GM18502 (cell line): ENCODE results near the gene MRPL17.

Experiments used
- ATAC-seq: cut with Tn5 transposase; IDR thresholded peaks from one replicate; pipeline ENCODE4 v1.9.1; 2021; ENCODE audit warnings: mild to moderate bottlenecking; ENCODE audit not compliant: unreplicated experiment, poor library complexity

The MRPL17 gene

GRCh38 chr11:6655790-6656583 is 27.2 kb downstream of the MRPL17 start, which contains the start of gene DCHS1:
DCHS1 (minus strand) TSS chr11:6655809; CDS start chr11:6641613, 14,196 bp downstream.
- ATAC-seq: no peak

- no peak for ATAC-seq
Measured at GRCh38 chr11:6655020-6655789, 27.9 kb downstream of the MRPL17 start.

- no peak for ATAC-seq
Measured at GRCh38 chr11:6654281-6655019, 28.7 kb downstream of the MRPL17 start.

- ATAC-seq: no peak
Measured at GRCh38 chr11:6653656-6654055, 29.5 kb downstream of the MRPL17 start.

- ATAC-seq: no peak
Measured at GRCh38 chr11:6653097-6653496, 30.0 kb downstream of the MRPL17 start.

GRCh38 chr11:6652182-6652581 is 31.0 kb downstream of the MRPL17 start:
- ATAC-seq: no peak

- ATAC-seq: no peak
Measured at GRCh38 chr11:6650980-6651379, 32.2 kb downstream of the MRPL17 start.

- no peak for ATAC-seq
Measured at GRCh38 chr11:6650104-6650503, 33.0 kb downstream of the MRPL17 start.

GRCh38 chr11:6648501-6648900 is 34.6 kb downstream of the MRPL17 start:
- no peak for ATAC-seq

GRCh38 chr11:6647836-6648235 is 35.3 kb downstream of the MRPL17 start:
- no peak for ATAC-seq

GRCh38 chr11:6646918-6647679 is 36.0 kb downstream of the MRPL17 start:
- peak; percentile 98 for ATAC-seq

- ATAC-seq: no peak
Measured at GRCh38 chr11:6646576-6646917, 36.6 kb downstream of the MRPL17 start.

- ATAC-seq: no peak
Measured at GRCh38 chr11:6646071-6646470, 37.1 kb downstream of the MRPL17 start.

GRCh38 chr11:6642957-6643356 is 40.2 kb downstream of the MRPL17 start:
- no peak for ATAC-seq

GRCh38 chr11:6640985-6641701 is 42.0 kb downstream of the MRPL17 start:
- no peak for ATAC-seq

- ATAC-seq: no peak
Measured at GRCh38 chr11:6640036-6640984, 42.8 kb downstream of the MRPL17 start.

GRCh38 chr11:6638429-6638828 is 44.7 kb downstream of the MRPL17 start:
- ATAC-seq: no peak

- ATAC-seq: no peak
Measured at GRCh38 chr11:6637871-6638270, 45.3 kb downstream of the MRPL17 start.

GRCh38 chr11:6636480-6636879 is 46.7 kb downstream of the MRPL17 start:
- ATAC-seq: no peak
